ENCODE results near the gene HPN.

The HPN gene

GRCh38 chr19:35058370-35058769, 16.8 kb downstream of the HPN start:
- H3K9me3 ChIP-seq (ENCODE audit: insufficient read depth, low read depth, low read length), result no peaks in the 10 kb centered on the region
- H2AFZ ChIP-seq (ENCODE audit: low read length), result no peak overlapping the region
- TF ChIP-seq EZH2phosphoT487 (IDR thresholded peaks at IDR 0.05; ENCODE audit: borderline replicate concordance), result no peak
- TF ChIP-seq CTCF (conservative IDR thresholded peaks at IDR 0.05; ENCODE audit: low read length), result no peak
- no peaks in the 10 kb centered on the region for H3K4me1 ChIP-seq (ENCODE audit: insufficient read depth, low read length, poor library complexity, severe bottlenecking)
- H4K20me1 ChIP-seq (ENCODE audit: insufficient read depth, low read length, poor library complexity, severe bottlenecking), result no peaks in the 10 kb centered on the region
- no peaks in the 10 kb centered on the region for H3K27me3 ChIP-seq (ENCODE audit: insufficient read depth, low read length, poor library complexity, severe bottlenecking)
- no peaks in the 10 kb centered on the region for H3K79me2 ChIP-seq (ENCODE audit: insufficient read depth, low read length)
- no peaks in the 10 kb centered on the region for H3K36me3 ChIP-seq (ENCODE audit: insufficient read depth, low read length)
- no peaks in the 10 kb centered on the region for H3K9me2 ChIP-seq (replicated peaks; ENCODE audit: low read depth, low read length)
- H3F3A ChIP-seq (ENCODE audit: low read depth), result no peaks in the 10 kb centered on the region
- H3K4me2 ChIP-seq (ENCODE audit: low read depth, low read length, poor library complexity, severe bottlenecking), result no peak overlapping the region
- H3K4me3 ChIP-seq (ENCODE audit: low read length, poor library complexity, severe bottlenecking), result no peak overlapping the region
- H3K9ac ChIP-seq (ENCODE audit: low read depth, low read length, poor library complexity, severe bottlenecking), result no peak overlapping the region

- Histone ChIP-seq H3K4me3 (ENCODE audit: low read length, poor library complexity, severe bottlenecking) (no peak overlapping the region), H3K27me3 (ENCODE audit: insufficient read depth, low read length, poor library complexity, severe bottlenecking) (no peaks in the 10 kb centered on the region), H3K36me3 (ENCODE audit: insufficient read depth, low read length) (no peaks in the 10 kb centered on the region), H3K9ac (ENCODE audit: low read depth, low read length, poor library complexity, severe bottlenecking) (no peak overlapping the region), H2AFZ (ENCODE audit: low read length) (no peak overlapping the region), H3K4me1 (ENCODE audit: insufficient read depth, low read length, poor library complexity, severe bottlenecking) (no peaks in the 10 kb centered on the region), H3F3A (ENCODE audit: low read depth) (no peaks in the 10 kb centered on the region), H3K9me3 (ENCODE audit: insufficient read depth, low read depth, low read length) (no peaks in the 10 kb centered on the region), H3K9me2 (replicated peaks; ENCODE audit: low read depth, low read length) (no peaks in the 10 kb centered on the region), H3K4me2 (ENCODE audit: low read depth, low read length, poor library complexity, severe bottlenecking) (no peak overlapping the region), H3K79me2 (ENCODE audit: insufficient read depth, low read length) (no peaks in the 10 kb centered on the region), H4K20me1 (ENCODE audit: insufficient read depth, low read length, poor library complexity, severe bottlenecking) (no peaks in the 10 kb centered on the region)
- TF ChIP-seq EZH2phosphoT487 (IDR thresholded peaks at IDR 0.05; ENCODE audit: borderline replicate concordance) (no peak), CTCF (conservative IDR thresholded peaks at IDR 0.05; ENCODE audit: low read length) (no peak)
Measured at GRCh38 chr19:35059006-35059798, 17.7 kb downstream of the HPN start.

- no peaks in the 10 kb centered on the region for H4K20me1 ChIP-seq (ENCODE audit: insufficient read depth, low read length, poor library complexity, severe bottlenecking)
- no peaks in the 10 kb centered on the region for H3K79me2 ChIP-seq (ENCODE audit: insufficient read depth, low read length)
- H3K27me3 ChIP-seq (ENCODE audit: insufficient read depth, low read length, poor library complexity, severe bottlenecking), result no peaks in the 10 kb centered on the region
- no peak overlapping the region for H3K4me3 ChIP-seq (ENCODE audit: low read length, poor library complexity, severe bottlenecking)
- H3K9me3 ChIP-seq (ENCODE audit: insufficient read depth, low read depth, low read length), result no peaks in the 10 kb centered on the region
- no peaks in the 10 kb centered on the region for H3K36me3 ChIP-seq (ENCODE audit: insufficient read depth, low read length)
- H3K4me2 ChIP-seq (ENCODE audit: low read depth, low read length, poor library complexity, severe bottlenecking), result no peak overlapping the region
- H3F3A ChIP-seq (ENCODE audit: low read depth), result no peaks in the 10 kb centered on the region
- no peaks in the 10 kb centered on the region for H3K9me2 ChIP-seq (replicated peaks; ENCODE audit: low read depth, low read length)
- H3K4me1 ChIP-seq (ENCODE audit: insufficient read depth, low read length, poor library complexity, severe bottlenecking), result no peaks in the 10 kb centered on the region
- no peak overlapping the region for H3K9ac ChIP-seq (ENCODE audit: low read depth, low read length, poor library complexity, severe bottlenecking)
- no peak for TF ChIP-seq CTCF (conservative IDR thresholded peaks at IDR 0.05; ENCODE audit: low read length)
- TF ChIP-seq EZH2phosphoT487 (IDR thresholded peaks at IDR 0.05; ENCODE audit: borderline replicate concordance), result no peak
- no peak overlapping the region for H2AFZ ChIP-seq (ENCODE audit: low read length)
Measured at GRCh38 chr19:35059799-35060091, 18.2 kb downstream of the HPN start.

Measured in Loucy (cell line).